Keratinocyte (primary cell): ENCODE results near the gene TBX3. TPM values are rescaled to one million over a fixed set of nuclear protein-coding genes. Genes with fewer than 3 reads are reported as not detected.

Source experiments
- DNase-seq: peaks from one replicate; pipeline ENCODE4 v3.0.0-alpha.2; 2011; ENCODE audit warnings: low read depth, missing footprints, low spot score
- FAIRE-seq: peaks from 2 replicates; lab custom pipeline; 2011; peaks lifted over from hg19 to GRCh38; lab: Jason Lieb, UNC
- H2AFZ ChIP-seq: 2 replicates; pipeline ENCODE4 v1.6.0; 2012; ENCODE audit warnings: low read length, control low read depth, inconsistent platforms; ENCODE audit not compliant: control insufficient read depth
- H3K27ac ChIP-seq: 2 replicates; pipeline ENCODE4 v1.5.1; 2011; ENCODE audit warnings: low read length; ENCODE audit not compliant: control insufficient read depth, insufficient read depth
- H3K27me3 ChIP-seq: 3 replicates; pipeline ENCODE4 v1.6.0; 2011; ENCODE audit warnings: low read length; ENCODE audit not compliant: control insufficient read depth, insufficient read depth; ENCODE audit errors: extremely low read depth
- H3K36me3 ChIP-seq, 2 experiments: 2 replicates in 1 of 2; 3 replicates in 1 of 2; pipeline ENCODE4 v1.5.1; 2011; ENCODE audit warnings: low read length in 2 of 2, mild to moderate bottlenecking in 1 of 2; ENCODE audit not compliant: control insufficient read depth in 2 of 2, insufficient read depth in 2 of 2; ENCODE audit errors: extremely low read depth in 1 of 2
- H3K4me1 ChIP-seq: 3 replicates; pipeline ENCODE4 v1.5.1; 2011; ENCODE audit warnings: low read length; ENCODE audit not compliant: control insufficient read depth, insufficient read depth; ENCODE audit errors: extremely low read depth
- H3K4me2 ChIP-seq: 3 replicates; pipeline ENCODE4 v1.6.0; 2011; ENCODE audit warnings: low read depth, low read length; ENCODE audit not compliant: control insufficient read depth, insufficient read depth; ENCODE audit errors: extremely low read depth
- H3K4me3 ChIP-seq, 3 experiments: fragments of 200-600 bp in 1 of 3; sonication (generic) in 1 of 3; 2 replicates in 2 of 3; 3 replicates in 1 of 3; pipeline ENCODE4 v1.5.1; 2011 to 2016; ENCODE audit warnings: low read length in 3 of 3, mild to moderate bottlenecking in 3 of 3, control low read depth in 2 of 3, inconsistent platforms in 1 of 3, low read depth in 1 of 3, mixed read lengths in 1 of 3, mixed run types in 1 of 3, moderate library complexity in 1 of 3; ENCODE audit not compliant: control insufficient read depth in 2 of 3, insufficient read depth in 2 of 3; ENCODE audit errors: extremely low read depth in 1 of 3
- H3K79me2 ChIP-seq: 2 replicates; pipeline ENCODE4 v1.6.0; 2012; ENCODE audit warnings: low read length; ENCODE audit not compliant: control insufficient read depth, insufficient read depth
- H3K9ac ChIP-seq: 3 replicates; pipeline ENCODE4 v1.6.0; 2011; ENCODE audit warnings: low read length; ENCODE audit not compliant: control insufficient read depth, insufficient read depth; ENCODE audit errors: extremely low read depth
- H3K9me1 ChIP-seq: 3 replicates; pipeline ENCODE4 v1.6.0; 2011; ENCODE audit warnings: low read length; ENCODE audit not compliant: control insufficient read depth, insufficient read depth; ENCODE audit errors: extremely low read depth
- H3K9me3 ChIP-seq: 2 replicates; pipeline ENCODE4 v1.5.1; 2012; ENCODE audit warnings: low read depth, low read length; ENCODE audit not compliant: control insufficient read depth
- H4K20me1 ChIP-seq: 3 replicates; pipeline ENCODE4 v1.6.0; 2011; ENCODE audit warnings: low read length; ENCODE audit not compliant: control insufficient read depth, insufficient read depth; ENCODE audit errors: extremely low read depth
- EZH2 ChIP-seq: IDR thresholded peaks from one replicate; pipeline ENCODE4 v1.6.1; 2012; ENCODE audit warnings: inconsistent platforms, mild to moderate bottlenecking, low read length, moderate library complexity
- dilution Hi-C: fragments of 300-500 bp; cut with MboI; formaldehyde crosslinking; loops from one replicate; pipeline ENCODE4 v1.7.0; 2020; ENCODE audit warnings: low sequenced_read_pairs; ENCODE audit not compliant: extremely low pct_ligation_motif_present
- polyA plus RNA-seq, 5 experiments: library from polyadenylated mRNA; depleted of rRNA in 3 of 5; stranded (reverse) in 3 of 5; stranded (forward) in 1 of 5; unstranded in 1 of 5; fragments of >200 nt; gene quantifications; 1 replicate in 1 of 5; 2 replicates in 3 of 5; 3 replicates in 1 of 5; pipeline versions ENCODE4 v1.2.1 to v1.2.3, GENCODE V29; 2011 to 2012; ENCODE audit warnings: missing spikeins in 2 of 5, low read depth in 1 of 5, low replicate concordance in 1 of 5
- TF ChIP-seq, protein P1 (sequence below), 3 experiments: IDR thresholded peaks in 1 of 3; conservative IDR thresholded peaks in 1 of 3; optimal IDR thresholded peaks in 1 of 3; 2 replicates in 2 of 3; 3 replicates in 1 of 3; pipeline versions ENCODE3 to v1.5.1; 2011; ENCODE audit warnings: low read length in 3 of 3, mild to moderate bottlenecking in 3 of 3, moderate library complexity in 2 of 3, control low read depth in 1 of 3, inconsistent platforms in 1 of 3; ENCODE audit not compliant: insufficient read depth in 2 of 3; ENCODE audit errors: extremely low read depth in 1 of 3

The TBX3 gene
- polyA plus RNA-seq, 1 donor (not counting 4 experiments of a cell fraction or from before 2014, with no cell fraction given) = 7.8 TPM

DNA sequence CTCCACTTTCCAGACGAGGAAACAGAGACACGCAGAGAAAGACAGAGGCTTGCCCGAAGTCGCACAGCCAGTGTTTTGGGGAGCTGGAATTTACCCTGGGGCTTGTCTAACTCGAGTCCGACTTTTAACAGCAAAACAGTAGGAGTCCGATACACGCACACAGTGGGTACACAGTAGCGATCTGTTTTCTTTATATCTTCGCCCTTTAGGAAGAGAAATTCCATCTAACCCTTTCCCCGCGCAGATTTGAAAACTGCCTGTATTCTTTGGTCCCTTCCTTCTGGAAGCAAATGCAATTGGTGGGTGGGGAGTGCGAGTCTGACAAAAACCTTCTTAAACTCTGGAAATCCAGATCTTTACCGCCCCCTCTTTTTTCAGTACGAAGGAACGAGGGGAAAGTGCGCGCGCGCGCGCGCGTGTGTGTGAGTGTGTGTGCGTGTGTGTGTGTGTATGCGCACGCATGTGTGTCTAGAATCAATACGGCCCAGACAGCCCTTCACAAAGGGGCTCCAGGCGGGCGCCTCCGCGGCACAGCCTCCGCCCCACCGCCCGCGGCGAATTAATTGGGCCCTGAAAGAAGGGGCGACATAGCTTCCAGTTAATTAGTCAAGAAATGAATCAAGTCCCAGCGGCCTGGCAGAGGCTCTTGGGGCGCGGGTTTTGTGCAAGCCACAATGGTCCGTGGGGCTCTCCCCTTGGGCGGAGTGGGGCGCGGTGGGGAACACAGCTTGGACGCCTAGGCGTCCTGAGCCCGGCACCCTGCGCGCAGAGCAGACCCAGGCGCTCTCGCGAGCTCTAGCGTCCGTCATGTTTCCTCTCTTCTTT lies 14.0 kb upstream of the TBX3 start:
- dilution Hi-C loops = no loop called here
- H2AFZ ChIP-seq = peak overlapping the region; percentile 77
- no peaks in the 10 kb centered on the region for H3K9me3 ChIP-seq
- H3K79me2 ChIP-seq = no peaks in the 10 kb centered on the region
- peak overlapping the region; percentile 15 to 63 (median 62) for H3K4me3 ChIP-seq
- no peaks in the 10 kb centered on the region for H3K36me3 ChIP-seq
- H3K4me2 ChIP-seq = peak overlapping the region; percentile 84
- H4K20me1 ChIP-seq = no peaks in the 10 kb centered on the region
- TF ChIP-seq, protein P1, sequence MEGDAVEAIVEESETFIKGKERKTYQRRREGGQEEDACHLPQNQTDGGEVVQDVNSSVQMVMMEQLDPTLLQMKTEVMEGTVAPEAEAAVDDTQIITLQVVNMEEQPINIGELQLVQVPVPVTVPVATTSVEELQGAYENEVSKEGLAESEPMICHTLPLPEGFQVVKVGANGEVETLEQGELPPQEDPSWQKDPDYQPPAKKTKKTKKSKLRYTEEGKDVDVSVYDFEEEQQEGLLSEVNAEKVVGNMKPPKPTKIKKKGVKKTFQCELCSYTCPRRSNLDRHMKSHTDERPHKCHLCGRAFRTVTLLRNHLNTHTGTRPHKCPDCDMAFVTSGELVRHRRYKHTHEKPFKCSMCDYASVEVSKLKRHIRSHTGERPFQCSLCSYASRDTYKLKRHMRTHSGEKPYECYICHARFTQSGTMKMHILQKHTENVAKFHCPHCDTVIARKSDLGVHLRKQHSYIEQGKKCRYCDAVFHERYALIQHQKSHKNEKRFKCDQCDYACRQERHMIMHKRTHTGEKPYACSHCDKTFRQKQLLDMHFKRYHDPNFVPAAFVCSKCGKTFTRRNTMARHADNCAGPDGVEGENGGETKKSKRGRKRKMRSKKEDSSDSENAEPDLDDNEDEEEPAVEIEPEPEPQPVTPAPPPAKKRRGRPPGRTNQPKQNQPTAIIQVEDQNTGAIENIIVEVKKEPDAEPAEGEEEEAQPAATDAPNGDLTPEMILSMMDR (optimal IDR thresholded peaks at IDR 0.05 in 1 of 3, IDR thresholded peaks at IDR 0.05 in 1 of 3, conservative IDR thresholded peaks at IDR 0.05 in 1 of 3; ENCODE audit: extremely low read depth in 1 of 3, insufficient read depth in 2 of 3, low read length in 3 of 3) = no peak
- no peak for TF ChIP-seq EZH2
- peaks cover 21% of the 10 kb centered on the region for H3K4me1 ChIP-seq
- no peak overlapping the region for H3K27ac ChIP-seq
- H3K27me3 ChIP-seq = peaks cover 34% of the 10 kb centered on the region
- H3K9ac ChIP-seq = peak overlapping the region; percentile 23
- DNase-seq = no peak
- no peak for FAIRE-seq
- H3K9me1 ChIP-seq = no peaks in the 10 kb centered on the region

DNA sequence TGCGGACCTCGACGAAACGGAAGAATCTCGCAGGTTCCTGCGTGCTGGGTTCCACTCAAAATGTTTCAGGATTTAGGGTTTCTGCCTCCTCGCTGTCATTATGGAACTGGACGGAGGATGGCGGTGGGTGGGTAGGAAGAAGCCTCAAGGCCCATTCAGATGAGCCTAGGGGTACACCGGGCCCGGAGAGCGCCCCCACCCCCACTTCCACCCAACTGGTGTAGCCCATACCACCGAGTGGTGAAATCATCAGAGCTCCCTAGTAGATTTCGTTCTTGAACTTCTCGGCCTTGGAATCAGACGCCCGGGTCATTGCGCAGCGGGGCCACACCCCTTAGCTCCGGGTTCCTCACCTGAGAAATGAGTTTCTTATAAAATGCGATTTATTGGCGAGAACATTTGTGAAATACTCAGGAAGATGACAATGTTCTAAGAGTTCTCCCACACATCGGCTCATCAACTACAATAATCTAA lies 13.3 kb upstream of the TBX3 start:
- peaks cover 27% of the 10 kb centered on the region for H3K27me3 ChIP-seq
- no peak overlapping the region for H3K27ac ChIP-seq
- no peaks in the 10 kb centered on the region for H3K9me3 ChIP-seq
- no peak for DNase-seq
- TF ChIP-seq EZH2 = no peak
- TF ChIP-seq, protein P1 (optimal IDR thresholded peaks at IDR 0.05 in 1 of 3, IDR thresholded peaks at IDR 0.05 in 1 of 3, conservative IDR thresholded peaks at IDR 0.05 in 1 of 3; ENCODE audit: extremely low read depth in 1 of 3, insufficient read depth in 2 of 3, low read length in 3 of 3) = no peak
- H4K20me1 ChIP-seq = no peaks in the 10 kb centered on the region
- no peak overlapping the region for H3K4me3 ChIP-seq
- no peaks in the 10 kb centered on the region for H3K36me3 ChIP-seq
- dilution Hi-C loops = no loop called here
- H2AFZ ChIP-seq = no peak overlapping the region
- peaks cover 21% of the 10 kb centered on the region for H3K4me1 ChIP-seq
- FAIRE-seq = no peak
- H3K9ac ChIP-seq = no peak overlapping the region
- no peaks in the 10 kb centered on the region for H3K79me2 ChIP-seq
- H3K9me1 ChIP-seq = no peaks in the 10 kb centered on the region
- peak overlapping the region; percentile 84 for H3K4me2 ChIP-seq
